Measurements from ENCODE around the gene VPS26A. TPM values are rescaled to one million over a fixed set of nuclear protein-coding genes. Genes with fewer than 3 reads are reported as not detected.
A peak's percentile ranks its signal among the peaks of the same experiment; 100 is the strongest.
"Not testable (repeated sequence)": the region's sequence is repeated elsewhere in the genome, so short reads cannot be mapped to it uniquely, and the experiment has no call there.

Gene VPS26A
- total RNA-seq, 1 donor from 2014 or later, result 45.0 TPM

- Histone ChIP-seq H3K27me3 (ENCODE audit: control insufficient read depth, insufficient read depth, low read length) (no peaks in the 10 kb centered on the region), H3K4me3 (ENCODE audit: low read depth, low read length) (peak overlapping the region; percentile 75), H3K36me3 (ENCODE audit: control insufficient read depth, insufficient read depth, low read length) (no peaks in the 10 kb centered on the region)
- no peak for DNase-seq (ENCODE audit: low read depth)
- TF ChIP-seq CTCF (IDR thresholded peaks at IDR 0.05; ENCODE audit: insufficient read depth, low read length, poor library complexity, severe bottlenecking), result no peak
Measured at GRCh38 chr10:69124563-69125268, 738 bp downstream of the VPS26A start.

GRCh38 chr10:69125554-69125953 lies 1.6 kb downstream of the VPS26A start:
- TF ChIP-seq CTCF (IDR thresholded peaks at IDR 0.05; ENCODE audit: insufficient read depth, low read length, poor library complexity, severe bottlenecking), result no peak
- H3K27me3 ChIP-seq (ENCODE audit: control insufficient read depth, insufficient read depth, low read length), result no peaks in the 10 kb centered on the region
- peak overlapping the region; percentile 75 for H3K4me3 ChIP-seq (ENCODE audit: low read depth, low read length)
- H3K36me3 ChIP-seq (ENCODE audit: control insufficient read depth, insufficient read depth, low read length), result no peaks in the 10 kb centered on the region
- DNase-seq (ENCODE audit: low read depth), result no peak

- no peaks in the 10 kb centered on the region for H3K36me3 ChIP-seq (ENCODE audit: control insufficient read depth, insufficient read depth, low read length)
- no peaks in the 10 kb centered on the region for H3K27me3 ChIP-seq (ENCODE audit: control insufficient read depth, insufficient read depth, low read length)
- DNase-seq (ENCODE audit: low read depth), result no peak
- no peak for TF ChIP-seq CTCF (IDR thresholded peaks at IDR 0.05; ENCODE audit: insufficient read depth, low read length, poor library complexity, severe bottlenecking)
- no peak overlapping the region for H3K4me3 ChIP-seq (ENCODE audit: low read depth, low read length)
Measured at GRCh38 chr10:69130251-69130650, 6.3 kb downstream of the VPS26A start.

DNA sequence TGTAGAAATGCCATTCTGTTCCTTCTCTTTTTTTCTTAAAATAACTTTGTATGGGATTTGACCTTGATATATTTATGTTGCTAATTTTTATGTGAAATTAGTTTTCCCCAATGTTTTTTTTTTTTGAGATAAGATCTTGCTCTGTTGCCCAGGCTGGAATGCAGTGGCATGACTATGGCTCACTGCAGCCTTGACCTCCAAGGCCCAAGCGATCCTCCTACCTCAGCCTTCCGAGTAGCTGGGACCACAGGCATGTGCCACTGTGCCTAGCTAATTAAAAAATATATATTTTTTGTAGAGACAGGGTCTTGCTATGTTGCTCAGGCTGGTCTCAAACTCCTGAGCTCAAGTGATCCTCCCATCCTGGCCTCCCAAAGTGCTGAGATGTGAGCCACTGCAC lies 16.0 kb downstream of the VPS26A start:
- Histone ChIP-seq H3K36me3 (ENCODE audit: control insufficient read depth, insufficient read depth, low read length) (no peaks in the 10 kb centered on the region), H3K27me3 (ENCODE audit: control insufficient read depth, insufficient read depth, low read length) (no peaks in the 10 kb centered on the region), H3K4me3 (ENCODE audit: low read depth, low read length) (no peak overlapping the region)
- TF ChIP-seq CTCF (IDR thresholded peaks at IDR 0.05; ENCODE audit: insufficient read depth, low read length, poor library complexity, severe bottlenecking), result no peak
- DNase-seq (ENCODE audit: low read depth), result no peak

DNA sequence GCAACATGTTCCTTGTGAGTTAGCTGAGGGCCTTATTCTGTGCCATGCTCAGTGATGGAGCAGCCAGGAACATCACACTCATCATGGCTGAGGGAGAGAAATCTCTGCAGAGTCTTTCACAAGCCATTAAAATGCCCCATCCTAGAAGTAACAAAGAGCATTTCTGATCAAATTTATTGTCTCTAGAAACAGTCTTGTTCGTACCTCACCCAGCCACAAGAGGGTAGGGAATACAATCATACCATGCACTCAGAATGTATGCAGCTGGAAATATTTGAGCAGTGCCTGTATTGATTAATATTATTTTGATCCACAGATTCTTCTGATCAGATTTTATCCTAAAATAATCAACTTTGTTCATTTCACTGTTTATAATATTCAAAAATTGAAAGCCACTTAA lies 17.3 kb downstream of the VPS26A start:
- no peaks in the 10 kb centered on the region for H3K27me3 ChIP-seq (ENCODE audit: control insufficient read depth, insufficient read depth, low read length)
- H3K4me3 ChIP-seq (ENCODE audit: low read depth, low read length), result no peak overlapping the region
- TF ChIP-seq CTCF (IDR thresholded peaks at IDR 0.05; ENCODE audit: insufficient read depth, low read length, poor library complexity, severe bottlenecking), result peak; percentile 8
- no peaks in the 10 kb centered on the region for H3K36me3 ChIP-seq (ENCODE audit: control insufficient read depth, insufficient read depth, low read length)
- no peak for DNase-seq (ENCODE audit: low read depth)

GRCh38 chr10:69142074-69142473 lies 18.1 kb downstream of the VPS26A start:
- not testable (repeated sequence) for H3K36me3 ChIP-seq (ENCODE audit: control insufficient read depth, insufficient read depth, low read length); DNase-seq (ENCODE audit: low read depth); H3K27me3 ChIP-seq (ENCODE audit: control insufficient read depth, insufficient read depth, low read length); H3K4me3 ChIP-seq (ENCODE audit: low read depth, low read length)

All from kidney epithelial cell (primary cell).